CD4-positive, alpha-beta memory T cell (primary cell): ENCODE results near the gene WDFY1. TPM values are rescaled to one million over a fixed set of nuclear protein-coding genes. Genes with fewer than 3 reads are reported as not detected.
A peak's percentile ranks its signal among the peaks of the same experiment; 100 is the strongest.
"Not testable (repeated sequence)": the region's sequence is repeated elsewhere in the genome, so short reads cannot be mapped to it uniquely, and the experiment has no call there.

Source experiments
- CTCF ChIA-PET: fragments of 350-600 bp; sonication (Branson Sonifier 250); formaldehyde crosslinking; loops from one replicate; lab custom pipeline; 2021; ENCODE audit warnings: inconsistent platforms; ENCODE audit not compliant: partially characterized antibody; lab: Charles Lee
- POLR2A ChIA-PET: fragments of 350-600 bp; sonication (Branson Sonifier 250); formaldehyde crosslinking; loops from one replicate; lab custom pipeline; 2021; ENCODE audit not compliant: partially characterized antibody; lab: Charles Lee
- DNase-seq, 5 donors: peaks; one replicate each; pipeline versions ENCODE4 v3.0.0 to v3.0.0-alpha.2; 2020 to 2022; ENCODE audit warnings: mixed read lengths in 1 of 5
- H3K27ac ChIP-seq: one replicate; pipeline ENCODE4 v1.7.0; 2013; ENCODE audit warnings: low read depth, low read length
- H3K27me3 ChIP-seq: 2 replicates; pipeline ENCODE4 v1.7.0; 2013; ENCODE audit warnings: mild to moderate bottlenecking, low read length, moderate library complexity; ENCODE audit not compliant: insufficient read depth
- H3K36me3 ChIP-seq: 2 replicates; pipeline ENCODE4 v1.7.0; 2013; ENCODE audit warnings: mild to moderate bottlenecking, low read length, moderate library complexity; ENCODE audit not compliant: insufficient read depth
- H3K4me1 ChIP-seq: 2 replicates; pipeline ENCODE4 v1.7.0; 2013; ENCODE audit warnings: mild to moderate bottlenecking, low read length, moderate library complexity; ENCODE audit not compliant: insufficient read depth
- H3K4me3 ChIP-seq, 2 donors: one replicate each; pipeline ENCODE4 v1.7.0; 2013; ENCODE audit warnings: low read length in 2 of 2, mild to moderate bottlenecking in 1 of 2
- H3K9me3 ChIP-seq, 2 donors: one replicate each; pipeline ENCODE4 v1.7.0; 2013; ENCODE audit warnings: low read length in 2 of 2, control low read depth in 1 of 2; ENCODE audit not compliant: control insufficient read depth in 1 of 2
- H3K27ac Mint-ChIP-seq, 7 donors: one replicate each; pipeline ENCODE4 v1.8.0; 2020 to 2021; ENCODE audit warnings: mixed read lengths in 7 of 7, mild to moderate bottlenecking in 6 of 7, inconsistent platforms in 3 of 7, moderate library complexity in 3 of 7
- H3K27me3 Mint-ChIP-seq, 2 donors: one replicate each; pipeline ENCODE4 v1.8.0; 2020 to 2021; ENCODE audit warnings: mixed read lengths in 2 of 2
- H3K36me3 Mint-ChIP-seq, 2 donors: one replicate each; pipeline ENCODE4 v1.8.0; 2020 to 2021; ENCODE audit warnings: mixed read lengths in 2 of 2, inconsistent platforms in 1 of 2, mild to moderate bottlenecking in 1 of 2
- H3K4me1 Mint-ChIP-seq, 4 donors: one replicate each; pipeline ENCODE4 v1.8.0; 2020 to 2021; ENCODE audit warnings: mixed read lengths in 4 of 4, mild to moderate bottlenecking in 1 of 4
- H3K4me3 Mint-ChIP-seq, 8 donors: one replicate each; pipeline ENCODE4 v1.8.0; 2020 to 2021; ENCODE audit warnings: mixed read lengths in 8 of 8, mild to moderate bottlenecking in 7 of 8, moderate library complexity in 6 of 8, inconsistent platforms in 3 of 8
- H3K9me3 Mint-ChIP-seq, 8 donors: one replicate each; pipeline ENCODE4 v1.8.0; 2020 to 2021; ENCODE audit warnings: mixed read lengths in 8 of 8, mild to moderate bottlenecking in 5 of 8, inconsistent platforms in 3 of 8, moderate library complexity in 1 of 8
- intact Hi-C: fragments of 100-400 bp; cut with micrococcal nuclease; formaldehyde crosslinking; loops from one replicate; pipeline ENCODE4 v1.15.1; 2023
- polyA plus RNA-seq, 2 donors: library from polyadenylated mRNA; unstranded; fragments of 300-500 nt; fragmentation: Illumina TruSeq; gene quantifications; one replicate each; pipeline ENCODE4 v1.2.3, GENCODE V29; 2021
- total RNA-seq, 2 experiments: library from RNA; stranded (reverse); gene quantifications; one replicate each; pipeline ENCODE4 v1.2.3, GENCODE V29; 2021

The WDFY1 gene
- total and polyA plus RNA-seq, 4 experiments from 2014 or later: 26.5 to 37.7 (median 31.2) TPM

- POLR2A ChIA-PET, H3K27me3 Mint-ChIP-seq, H3K4me3 ChIP-seq, H3K27ac ChIP-seq, H3K4me1 Mint-ChIP-seq, H3K27me3 ChIP-seq, H3K4me3 Mint-ChIP-seq, H3K4me1 ChIP-seq, DNase-seq, intact Hi-C loops, H3K9me3 Mint-ChIP-seq, H3K9me3 ChIP-seq, H3K27ac Mint-ChIP-seq, H3K36me3 ChIP-seq: not testable (repeated sequence)
- peaks cover 41 to 49% of the 10 kb centered on the region in 2 donors for H3K36me3 Mint-ChIP-seq
- CTCF ChIA-PET: interaction anchor here (1.5 kb wide), 1 partner anchor 98 kb away, joined by 3 read pairs; no protein-coding TSS in a partner anchor
Observed at GRCh38 chr2:223872772-223873171, 72.4 kb downstream of the WDFY1 start.

DNA sequence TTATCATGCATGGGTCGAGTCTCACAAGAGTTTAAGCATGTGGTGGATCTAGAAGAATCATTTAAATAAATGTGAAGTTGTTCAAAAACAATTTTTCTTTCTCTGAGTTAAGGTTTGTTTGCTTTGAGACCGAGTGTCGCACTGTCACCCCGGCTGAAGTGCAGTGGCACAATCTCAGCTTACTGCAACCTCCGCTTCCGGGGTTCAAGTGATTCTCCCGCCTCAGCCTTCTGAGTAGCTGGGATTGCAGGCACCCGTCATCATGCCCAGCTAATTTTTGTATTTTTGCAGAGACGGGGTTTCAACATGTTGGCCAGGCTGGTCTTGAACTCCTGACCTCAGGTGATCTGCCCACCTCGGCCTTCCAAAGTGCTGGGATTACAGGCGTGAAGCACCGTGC lies 73.5 kb downstream of the WDFY1 start:
- H3K4me3 ChIP-seq, H3K4me1 Mint-ChIP-seq, H3K9me3 ChIP-seq, H3K27ac ChIP-seq, H3K36me3 ChIP-seq, H3K4me1 ChIP-seq, POLR2A ChIA-PET, H3K4me3 Mint-ChIP-seq, H3K27me3 Mint-ChIP-seq, H3K9me3 Mint-ChIP-seq, intact Hi-C loops, H3K27ac Mint-ChIP-seq, DNase-seq, H3K27me3 ChIP-seq: not testable (repeated sequence)
- CTCF ChIA-PET: interaction anchor here (1.5 kb wide), 1 partner anchor 99 kb away, joined by 3 read pairs; no protein-coding TSS in a partner anchor
- peaks cover 32 to 38% of the 10 kb centered on the region in 2 donors for H3K36me3 Mint-ChIP-seq

GRCh38 chr2:223870840-223871611 lies 74.1 kb downstream of the WDFY1 start:
- H3K27me3 Mint-ChIP-seq: no peaks in the 10 kb centered on the region
- no peaks in the 10 kb centered on the region for H3K27me3 ChIP-seq
- ChIA-PET POLR2A (no interaction called here), CTCF (interaction anchor here (1.5 kb wide), 1 partner anchor 99 kb away, joined by 3 read pairs; no protein-coding TSS in a partner anchor)
- no peak overlapping the region for H3K27ac ChIP-seq
- H3K36me3 Mint-ChIP-seq: peaks cover 27 to 32% of the 10 kb centered on the region in 2 donors
- no peak for DNase-seq
- no peak overlapping the region for H3K27ac Mint-ChIP-seq
- no peaks in the 10 kb centered on the region for H3K9me3 ChIP-seq
- H3K4me1 ChIP-seq: peaks cover 7% of the 10 kb centered on the region
- intact Hi-C loops: no loop called here
- H3K4me3 ChIP-seq: no peak overlapping the region
- H3K4me1 Mint-ChIP-seq: peaks cover 6 to 8% (median 7%) of the 10 kb centered on the region in 4 donors
- H3K4me3 Mint-ChIP-seq: no peak overlapping the region
- H3K9me3 Mint-ChIP-seq: no peaks in the 10 kb centered on the region
- H3K36me3 ChIP-seq: no peaks in the 10 kb centered on the region

- peaks cover 24% of the 10 kb centered on the region for H3K4me1 ChIP-seq
- CTCF ChIA-PET: interaction anchor here (0.6 kb wide), 1 partner anchor 18 kb away, joined by 4 read pairs; no protein-coding TSS in a partner anchor
- intact Hi-C loops: no loop called here
Observed at GRCh38 chr2:223868005-223868404, 77.1 kb downstream of the WDFY1 start.

DNA sequence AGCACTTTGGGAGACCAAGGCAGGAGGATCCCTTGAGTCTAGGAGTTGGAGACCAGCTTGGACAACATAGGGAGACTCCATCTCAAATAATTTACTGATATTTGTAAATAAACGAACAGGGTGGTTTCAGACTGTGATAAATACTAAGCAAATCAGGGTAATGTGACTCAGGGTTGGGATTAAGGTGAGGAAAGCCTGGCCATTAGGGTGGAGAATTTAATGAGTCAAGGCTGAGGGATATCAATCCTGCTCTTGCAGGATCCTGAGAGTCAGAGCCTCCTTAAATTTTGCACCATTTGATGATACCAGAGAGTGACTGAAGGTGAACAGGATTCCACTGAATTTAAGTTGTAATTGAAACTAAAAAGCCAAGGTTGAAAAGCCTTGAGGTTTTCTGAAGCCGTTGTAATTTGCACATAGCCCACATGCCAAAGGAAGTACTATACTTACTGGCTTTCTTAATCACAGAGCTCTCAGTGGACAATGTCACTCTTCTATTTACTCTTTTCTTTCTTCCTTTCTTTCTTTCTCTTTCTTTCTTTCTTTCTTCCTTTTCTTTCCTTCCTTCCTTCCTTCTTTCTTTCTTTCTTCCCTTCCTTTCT lies 79.1 kb downstream of the WDFY1 start:
- Mint-ChIP-seq H3K27me3 (no peaks in the 10 kb centered on the region), H3K27ac (peak overlapping the region in 6 of 7 donors; percentile 13 to 74 (median 38)), H3K36me3 (peaks cover 5 to 6% of the 10 kb centered on the region in 2 donors), H3K9me3 (no peaks in the 10 kb centered on the region), H3K4me1 (peaks cover 20 to 25% (median 21%) of the 10 kb centered on the region in 4 donors), H3K4me3 (peak overlapping the region in 4 of 8 donors; percentile 36 to 66 (median 52))
- no peaks in the 10 kb centered on the region for H3K9me3 ChIP-seq
- intact Hi-C loops: loop anchor here (1.0 kb wide), 1 partner anchor 29 kb away; the partner anchor contains the start of gene AP1S3
- DNase-seq: peak in 1 of 5 donors; percentile 9
- ChIA-PET POLR2A (interaction anchor here (1.3 to 1.5 kb wide), 2 partner anchors 16 to 75 kb away, joined by 4 read pairs; no protein-coding TSS in a partner anchor), CTCF (no interaction called here)
- H3K27me3 ChIP-seq: no peaks in the 10 kb centered on the region
- H3K27ac ChIP-seq: no peak overlapping the region
- no peak overlapping the region for H3K4me3 ChIP-seq
- H3K4me1 ChIP-seq: peaks cover 24% of the 10 kb centered on the region
- H3K36me3 ChIP-seq: no peaks in the 10 kb centered on the region

More at GRCh38 chr2:223868005-223868404, 77.1 kb downstream of the WDFY1 start:
- Histone ChIP-seq H3K9me3 (no peaks in the 10 kb centered on the region), H3K36me3 (no peaks in the 10 kb centered on the region), H3K27ac (no peak overlapping the region), H3K4me3 (no peak overlapping the region), H3K27me3 (no peaks in the 10 kb centered on the region)
- POLR2A ChIA-PET: no interaction called here
- DNase-seq: no peak
- Mint-ChIP-seq H3K4me3 (no peak overlapping the region), H3K9me3 (no peaks in the 10 kb centered on the region), H3K27ac (no peak overlapping the region), H3K4me1 (peaks cover 20 to 25% (median 21%) of the 10 kb centered on the region in 4 donors), H3K36me3 (peaks cover 13 to 14% of the 10 kb centered on the region in 2 donors), H3K27me3 (no peaks in the 10 kb centered on the region)

GRCh38 chr2:223865124-223865523 lies 80.0 kb downstream of the WDFY1 start:
- H3K27me3 Mint-ChIP-seq: no peaks in the 10 kb centered on the region
- POLR2A ChIA-PET: interaction anchor here (1.3 to 1.5 kb wide), 2 partner anchors 17 to 76 kb away, joined by 4 read pairs; no protein-coding TSS in a partner anchor

DNA sequence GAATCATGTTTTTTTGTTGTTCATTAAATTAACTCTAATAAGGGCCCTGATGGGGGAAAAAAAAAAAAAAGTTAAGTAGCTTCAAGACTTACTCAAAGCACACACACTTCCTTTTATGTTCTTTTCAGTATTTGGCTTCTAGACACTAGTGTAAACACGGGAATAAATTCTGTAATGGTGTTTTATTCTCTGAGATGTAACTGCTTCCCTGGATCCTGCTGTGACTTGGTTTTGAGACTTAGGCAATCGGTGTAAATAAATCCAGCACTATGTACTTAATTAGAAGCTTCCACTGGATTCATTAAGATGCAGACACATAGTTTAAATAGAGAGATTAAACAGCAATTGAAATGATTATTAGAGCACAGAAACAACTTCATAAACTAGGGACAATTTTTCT lies 81.6 kb downstream of the WDFY1 start:
- no peaks in the 10 kb centered on the region for H3K36me3 Mint-ChIP-seq

More at GRCh38 chr2:223865124-223865523, 80.0 kb downstream of the WDFY1 start:
- H3K36me3 Mint-ChIP-seq: peaks cover 3 to 5% of the 10 kb centered on the region in 2 donors
- peak overlapping the region; percentile 33 to 89 (median 46) for H3K27ac Mint-ChIP-seq
- Histone ChIP-seq H3K9me3 (no peaks in the 10 kb centered on the region), H3K27ac (no peak overlapping the region), H3K36me3 (no peaks in the 10 kb centered on the region), H3K4me3 (no peak overlapping the region), H3K4me1 (peaks cover 24% of the 10 kb centered on the region), H3K27me3 (no peaks in the 10 kb centered on the region)
- intact Hi-C loops: loop anchor here (1.0 kb wide), 1 partner anchor 28 kb away; the partner anchor contains the start of gene AP1S3
- CTCF ChIA-PET: interaction anchor here (1.8 kb wide), 1 partner anchor 26 kb away, joined by 8 read pairs; no protein-coding TSS in a partner anchor
- H3K4me3 Mint-ChIP-seq: peak overlapping the region; percentile 14 to 80 (median 56)
- peak; percentile 65 to 82 (median 78) for DNase-seq
- H3K4me1 Mint-ChIP-seq: peaks cover 20 to 25% (median 21%) of the 10 kb centered on the region in 4 donors
- no peaks in the 10 kb centered on the region for H3K9me3 Mint-ChIP-seq

More for the DNA sequence above, 81.6 kb downstream of the WDFY1 start:
- ChIA-PET POLR2A (no interaction called here), CTCF (no interaction called here)
- DNase-seq: no peak
- Mint-ChIP-seq H3K27ac (peak overlapping the region in 1 of 7 donors; percentile 1), H3K9me3 (no peaks in the 10 kb centered on the region), H3K4me3 (no peak overlapping the region), H3K27me3 (no peaks in the 10 kb centered on the region), H3K4me1 (peaks cover 18 to 25% (median 21%) of the 10 kb centered on the region in 4 donors)
- Histone ChIP-seq H3K27ac (no peak overlapping the region), H3K4me1 (peaks cover 24% of the 10 kb centered on the region), H3K27me3 (no peaks in the 10 kb centered on the region), H3K9me3 (no peaks in the 10 kb centered on the region), H3K36me3 (no peaks in the 10 kb centered on the region), H3K4me3 (no peak overlapping the region)
- intact Hi-C loops: no loop called here
